ENCODE data around the gene DCLK2. TPM values are rescaled to one million over a fixed set of nuclear protein-coding genes. Genes with fewer than 3 reads are reported as not detected.

DCLK2 gene
- total RNA-seq, 3 donors from 2014 or later (not counting 1 experiment from before 2014, with no cell fraction given), result 0.31 TPM; not detected in 2

DNA sequence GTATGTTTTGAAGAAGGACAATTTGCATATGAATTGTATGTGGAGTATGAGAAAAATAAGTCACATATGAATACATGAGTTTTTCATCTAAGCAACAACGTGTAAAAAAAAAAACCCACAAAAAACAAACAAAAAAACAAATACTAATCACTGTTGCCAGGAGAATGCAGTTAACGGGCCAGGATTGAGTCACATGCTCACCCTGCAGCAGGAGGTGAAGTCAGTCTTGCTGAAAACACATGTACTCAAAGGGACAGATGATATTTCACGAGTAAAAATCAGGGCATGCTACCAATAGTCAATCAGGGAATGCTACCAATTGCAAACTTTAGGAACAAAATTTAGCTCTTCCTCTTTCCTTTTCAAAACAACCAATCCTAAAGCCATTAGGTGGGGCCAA is 10.4 kb upstream of the DCLK2 start:
- WGBS (ENCODE audit: insufficient coverage), result 74% methylated on average over 3 of the region's 3 CpGs
- H3K27me3 ChIP-seq (ENCODE audit: control insufficient read depth, insufficient read depth, low read length), result no peaks in the 10 kb centered on the region
- Mint-ChIP-seq H3K27me3 (ENCODE audit: low read depth in 2 of 2) (peaks cover 4 to 16% of the 10 kb centered on the region in 2 donors), H3K4me3 (no peak overlapping the region), H3K36me3 (no peaks in the 10 kb centered on the region), H3K27ac (no peak overlapping the region), H3K4me1 (no peaks in the 10 kb centered on the region), H3K9me3 (peaks cover 0 to 5% of the 10 kb centered on the region in 2 donors)
- H3K9me3 ChIP-seq (ENCODE audit: control insufficient read depth, insufficient read depth, low read length), result no peaks in the 10 kb centered on the region
- no peaks in the 10 kb centered on the region for H3K36me3 ChIP-seq (ENCODE audit: control insufficient read depth, insufficient read depth, low read length)
- no peak for ATAC-seq
- TF ChIP-seq, protein P1, sequence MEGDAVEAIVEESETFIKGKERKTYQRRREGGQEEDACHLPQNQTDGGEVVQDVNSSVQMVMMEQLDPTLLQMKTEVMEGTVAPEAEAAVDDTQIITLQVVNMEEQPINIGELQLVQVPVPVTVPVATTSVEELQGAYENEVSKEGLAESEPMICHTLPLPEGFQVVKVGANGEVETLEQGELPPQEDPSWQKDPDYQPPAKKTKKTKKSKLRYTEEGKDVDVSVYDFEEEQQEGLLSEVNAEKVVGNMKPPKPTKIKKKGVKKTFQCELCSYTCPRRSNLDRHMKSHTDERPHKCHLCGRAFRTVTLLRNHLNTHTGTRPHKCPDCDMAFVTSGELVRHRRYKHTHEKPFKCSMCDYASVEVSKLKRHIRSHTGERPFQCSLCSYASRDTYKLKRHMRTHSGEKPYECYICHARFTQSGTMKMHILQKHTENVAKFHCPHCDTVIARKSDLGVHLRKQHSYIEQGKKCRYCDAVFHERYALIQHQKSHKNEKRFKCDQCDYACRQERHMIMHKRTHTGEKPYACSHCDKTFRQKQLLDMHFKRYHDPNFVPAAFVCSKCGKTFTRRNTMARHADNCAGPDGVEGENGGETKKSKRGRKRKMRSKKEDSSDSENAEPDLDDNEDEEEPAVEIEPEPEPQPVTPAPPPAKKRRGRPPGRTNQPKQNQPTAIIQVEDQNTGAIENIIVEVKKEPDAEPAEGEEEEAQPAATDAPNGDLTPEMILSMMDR (IDR thresholded peaks at IDR 0.05), result no peak
- no peak overlapping the region for H3K4me3 ChIP-seq (ENCODE audit: low read length)
- intact Hi-C loops (cut with micrococcal nuclease), result no loop called here
- no peak overlapping the region for H3K27ac ChIP-seq (ENCODE audit: low read length)
- no peak for DNase-seq
- H3K4me1 ChIP-seq (ENCODE audit: control insufficient read depth, insufficient read depth, low read length), result no peaks in the 10 kb centered on the region

DNA sequence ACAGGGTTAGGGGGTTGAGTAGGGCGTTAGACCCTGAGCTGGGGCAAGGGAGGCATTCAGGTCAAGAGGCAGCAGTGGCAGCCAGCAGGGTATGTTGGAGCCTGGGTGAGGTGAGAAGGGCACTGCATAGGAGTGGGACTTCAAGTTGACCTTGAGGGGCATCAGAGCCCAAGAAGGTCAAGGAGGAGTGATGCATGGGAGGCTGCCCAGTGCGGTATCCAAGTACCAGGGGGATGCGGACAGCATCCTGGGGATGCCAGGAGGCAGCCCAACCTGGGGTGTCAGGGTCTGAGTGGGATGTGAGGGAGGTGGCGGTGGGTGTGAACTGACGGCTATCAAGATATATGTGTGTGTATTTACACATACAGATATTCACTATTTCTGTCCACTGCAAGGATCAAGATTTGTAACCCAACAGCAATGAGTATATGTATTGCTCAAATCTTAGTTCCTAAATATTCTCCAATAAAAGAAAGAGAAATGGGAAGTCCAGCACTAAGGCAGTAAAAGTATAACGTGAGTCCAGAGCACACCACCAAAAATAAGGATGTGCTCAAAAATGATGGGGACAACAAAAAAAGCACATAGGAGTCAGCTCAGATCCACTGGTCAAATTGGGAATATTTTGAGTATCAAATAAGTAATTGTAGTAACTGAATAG is 9.8 kb upstream of the DCLK2 start:
- H3K27me3 ChIP-seq (ENCODE audit: control insufficient read depth, insufficient read depth, low read length), result no peaks in the 10 kb centered on the region
- Mint-ChIP-seq H3K4me3 (no peak overlapping the region), H3K4me1 (no peaks in the 10 kb centered on the region), H3K36me3 (no peaks in the 10 kb centered on the region), H3K9me3 (peaks cover 0 to 5% of the 10 kb centered on the region in 2 donors), H3K27me3 (ENCODE audit: low read depth in 2 of 2) (peaks cover 4 to 16% of the 10 kb centered on the region in 2 donors), H3K27ac (no peak overlapping the region)
- DNase-seq (no peak), ATAC-seq (no peak)
- TF ChIP-seq, protein P1 (IDR thresholded peaks at IDR 0.05), result no peak
- no peaks in the 10 kb centered on the region for H3K36me3 ChIP-seq (ENCODE audit: control insufficient read depth, insufficient read depth, low read length)
- H3K4me1 ChIP-seq (ENCODE audit: control insufficient read depth, insufficient read depth, low read length), result no peaks in the 10 kb centered on the region
- no peak overlapping the region for H3K4me3 ChIP-seq (ENCODE audit: low read length)
- intact Hi-C loops (cut with micrococcal nuclease), result no loop called here
- H3K27ac ChIP-seq (ENCODE audit: low read length), result no peak overlapping the region
- no peaks in the 10 kb centered on the region for H3K9me3 ChIP-seq (ENCODE audit: control insufficient read depth, insufficient read depth, low read length)
- 91% methylated on average over 5 of the region's 6 CpGs for WGBS (ENCODE audit: insufficient coverage)

- H3K9me3 Mint-ChIP-seq, result peaks cover 0 to 5% of the 10 kb centered on the region in 2 donors
- DNase-seq (no peak), ATAC-seq (no peak)
- intact Hi-C loops (cut with micrococcal nuclease), result no loop called here
- no peaks in the 10 kb centered on the region for H3K4me1 ChIP-seq (ENCODE audit: control insufficient read depth, insufficient read depth, low read length)
- no peaks in the 10 kb centered on the region for H3K36me3 Mint-ChIP-seq
- no peaks in the 10 kb centered on the region for H3K4me1 Mint-ChIP-seq
- H3K36me3 ChIP-seq (ENCODE audit: control insufficient read depth, insufficient read depth, low read length), result no peaks in the 10 kb centered on the region
- H3K4me3 ChIP-seq (ENCODE audit: low read length), result no peak overlapping the region
- no peak overlapping the region for H3K4me3 Mint-ChIP-seq
- H3K27me3 ChIP-seq (ENCODE audit: control insufficient read depth, insufficient read depth, low read length), result no peaks in the 10 kb centered on the region
- no peak overlapping the region for H3K27ac Mint-ChIP-seq
- WGBS (ENCODE audit: insufficient coverage), result 60% methylated on average over 1 of the region's 1 CpG
- H3K27ac ChIP-seq (ENCODE audit: low read length), result no peak overlapping the region
- H3K9me3 ChIP-seq (ENCODE audit: control insufficient read depth, insufficient read depth, low read length), result no peaks in the 10 kb centered on the region
- TF ChIP-seq, protein P1 (IDR thresholded peaks at IDR 0.05), result no peak
- peaks cover 4 to 16% of the 10 kb centered on the region in 2 donors for H3K27me3 Mint-ChIP-seq (ENCODE audit: low read depth in 2 of 2)
Measured at GRCh38 chr4:150069353-150069752, 8.9 kb upstream of the DCLK2 start.
